Measurements from ENCODE around the gene CYB561D2. TPM values are rescaled to one million over a fixed set of nuclear protein-coding genes. Genes with fewer than 3 reads are reported as not detected.

CYB561D2 gene
- total and polyA plus RNA-seq, 2 of the 13 experiments (the other 11 are each of a cell fraction or from before 2014, with no cell fraction given), result 11.1 to 17.2 TPM

DNA sequence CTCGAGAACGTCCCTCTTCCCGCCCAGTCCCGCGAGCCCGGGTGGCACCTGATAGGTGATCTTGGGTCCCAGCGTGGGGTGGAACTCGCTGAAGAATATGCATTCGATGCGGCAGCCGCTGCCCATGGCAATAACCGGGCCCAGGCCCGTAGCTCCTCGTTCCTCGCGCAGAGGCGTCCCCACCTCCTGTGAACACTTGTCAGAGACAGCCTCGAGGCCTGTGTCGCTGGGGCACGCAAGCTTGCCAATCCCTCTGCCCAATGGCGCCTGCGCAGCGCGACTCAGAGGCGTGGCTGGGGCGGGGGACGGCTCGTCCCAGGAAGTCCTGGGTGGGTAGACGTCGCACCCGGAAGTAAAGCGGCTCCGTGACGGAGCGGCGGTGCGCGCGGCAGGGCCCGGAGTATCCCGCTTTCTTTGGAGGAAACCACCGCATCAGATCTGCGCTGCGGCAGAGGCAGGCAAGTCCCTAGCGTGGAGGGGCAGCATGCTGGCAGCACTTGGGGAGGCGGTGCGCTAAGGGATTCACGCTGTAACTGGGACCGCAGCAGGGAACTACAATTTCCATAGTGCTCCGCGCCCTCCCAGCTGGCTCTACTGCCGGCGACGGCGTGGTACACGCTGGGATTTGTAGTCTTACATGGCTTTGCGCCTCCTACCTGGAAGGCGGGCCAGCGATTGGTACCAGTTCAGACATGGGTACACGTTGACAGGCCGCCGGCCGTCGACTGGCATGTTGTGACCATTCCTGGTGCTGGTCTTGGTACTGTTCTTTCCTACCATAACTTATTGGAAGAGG is at the start of gene CYB561D2, which contains the start of gene NPRL2 (continued):
- TF ChIP-seq, protein P1, sequence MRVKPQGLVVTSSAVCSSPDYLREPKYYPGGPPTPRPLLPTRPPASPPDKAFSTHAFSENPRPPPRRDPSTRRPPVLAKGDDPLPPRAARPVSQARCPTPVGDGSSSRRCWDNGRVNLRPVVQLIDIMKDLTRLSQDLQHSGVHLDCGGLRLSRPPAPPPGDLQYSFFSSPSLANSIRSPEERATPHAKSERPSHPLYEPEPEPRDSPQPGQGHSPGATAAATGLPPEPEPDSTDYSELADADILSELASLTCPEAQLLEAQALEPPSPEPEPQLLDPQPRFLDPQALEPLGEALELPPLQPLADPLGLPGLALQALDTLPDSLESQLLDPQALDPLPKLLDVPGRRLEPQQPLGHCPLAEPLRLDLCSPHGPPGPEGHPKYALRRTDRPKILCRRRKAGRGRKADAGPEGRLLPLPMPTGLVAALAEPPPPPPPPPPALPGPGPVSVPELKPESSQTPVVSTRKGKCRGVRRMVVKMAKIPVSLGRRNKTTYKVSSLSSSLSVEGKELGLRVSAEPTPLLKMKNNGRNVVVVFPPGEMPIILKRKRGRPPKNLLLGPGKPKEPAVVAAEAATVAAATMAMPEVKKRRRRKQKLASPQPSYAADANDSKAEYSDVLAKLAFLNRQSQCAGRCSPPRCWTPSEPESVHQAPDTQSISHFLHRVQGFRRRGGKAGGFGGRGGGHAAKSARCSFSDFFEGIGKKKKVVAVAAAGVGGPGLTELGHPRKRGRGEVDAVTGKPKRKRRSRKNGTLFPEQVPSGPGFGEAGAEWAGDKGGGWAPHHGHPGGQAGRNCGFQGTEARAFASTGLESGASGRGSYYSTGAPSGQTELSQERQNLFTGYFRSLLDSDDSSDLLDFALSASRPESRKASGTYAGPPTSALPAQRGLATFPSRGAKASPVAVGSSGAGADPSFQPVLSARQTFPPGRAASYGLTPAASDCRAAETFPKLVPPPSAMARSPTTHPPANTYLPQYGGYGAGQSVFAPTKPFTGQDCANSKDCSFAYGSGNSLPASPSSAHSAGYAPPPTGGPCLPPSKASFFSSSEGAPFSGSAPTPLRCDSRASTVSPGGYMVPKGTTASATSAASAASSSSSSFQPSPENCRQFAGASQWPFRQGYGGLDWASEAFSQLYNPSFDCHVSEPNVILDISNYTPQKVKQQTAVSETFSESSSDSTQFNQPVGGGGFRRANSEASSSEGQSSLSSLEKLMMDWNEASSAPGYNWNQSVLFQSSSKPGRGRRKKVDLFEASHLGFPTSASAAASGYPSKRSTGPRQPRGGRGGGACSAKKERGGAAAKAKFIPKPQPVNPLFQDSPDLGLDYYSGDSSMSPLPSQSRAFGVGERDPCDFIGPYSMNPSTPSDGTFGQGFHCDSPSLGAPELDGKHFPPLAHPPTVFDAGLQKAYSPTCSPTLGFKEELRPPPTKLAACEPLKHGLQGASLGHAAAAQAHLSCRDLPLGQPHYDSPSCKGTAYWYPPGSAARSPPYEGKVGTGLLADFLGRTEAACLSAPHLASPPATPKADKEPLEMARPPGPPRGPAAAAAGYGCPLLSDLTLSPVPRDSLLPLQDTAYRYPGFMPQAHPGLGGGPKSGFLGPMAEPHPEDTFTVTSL (CRISPR knock-in tag; IDR thresholded peaks at IDR 0.05; ENCODE audit: borderline replicate concordance), result no peak
- TF ChIP-seq FOXA3 (CRISPR knock-in tag; IDR thresholded peaks at IDR 0.05) (no peak; the same call in 1 of the 2 replicates), GATA4 (IDR thresholded peaks at IDR 0.05; ENCODE audit: borderline replicate concordance, low read depth) (peak; percentile 47; the same call in 1 of the 2 replicates), ZNF274 (CRISPR knock-in tag; IDR thresholded peaks at IDR 0.05) (peak; percentile 97), TBX2 (CRISPR knock-in tag; IDR thresholded peaks at IDR 0.05; ENCODE audit: borderline replicate concordance) (peak; percentile 93), REPIN1 (CRISPR knock-in tag; IDR thresholded peaks at IDR 0.05; ENCODE audit: borderline replicate concordance, low read depth) (peak; percentile 89), ZNF605 (CRISPR knock-in tag; IDR thresholded peaks at IDR 0.05) (peak; percentile 90), ZNF296 (CRISPR knock-in tag; conservative IDR thresholded peaks at IDR 0.05) (peak; percentile 81; the same call in 1 of the 2 replicates), PPARG (CRISPR knock-in tag; conservative IDR thresholded peaks at IDR 0.05) (peak; percentile 74), HNRNPK (IDR thresholded peaks at IDR 0.05; ENCODE audit: low read depth, low read length, poor library complexity, severe bottlenecking) (no peak), XRCC5 (optimal IDR thresholded peaks at IDR 0.05; ENCODE audit: low read length) (peak; percentile 85), HNRNPLL (IDR thresholded peaks at IDR 0.05; ENCODE audit: low read depth, low read length, poor library complexity, severe bottlenecking) (peak; percentile 58)
- TF ChIP-seq, protein P2, sequence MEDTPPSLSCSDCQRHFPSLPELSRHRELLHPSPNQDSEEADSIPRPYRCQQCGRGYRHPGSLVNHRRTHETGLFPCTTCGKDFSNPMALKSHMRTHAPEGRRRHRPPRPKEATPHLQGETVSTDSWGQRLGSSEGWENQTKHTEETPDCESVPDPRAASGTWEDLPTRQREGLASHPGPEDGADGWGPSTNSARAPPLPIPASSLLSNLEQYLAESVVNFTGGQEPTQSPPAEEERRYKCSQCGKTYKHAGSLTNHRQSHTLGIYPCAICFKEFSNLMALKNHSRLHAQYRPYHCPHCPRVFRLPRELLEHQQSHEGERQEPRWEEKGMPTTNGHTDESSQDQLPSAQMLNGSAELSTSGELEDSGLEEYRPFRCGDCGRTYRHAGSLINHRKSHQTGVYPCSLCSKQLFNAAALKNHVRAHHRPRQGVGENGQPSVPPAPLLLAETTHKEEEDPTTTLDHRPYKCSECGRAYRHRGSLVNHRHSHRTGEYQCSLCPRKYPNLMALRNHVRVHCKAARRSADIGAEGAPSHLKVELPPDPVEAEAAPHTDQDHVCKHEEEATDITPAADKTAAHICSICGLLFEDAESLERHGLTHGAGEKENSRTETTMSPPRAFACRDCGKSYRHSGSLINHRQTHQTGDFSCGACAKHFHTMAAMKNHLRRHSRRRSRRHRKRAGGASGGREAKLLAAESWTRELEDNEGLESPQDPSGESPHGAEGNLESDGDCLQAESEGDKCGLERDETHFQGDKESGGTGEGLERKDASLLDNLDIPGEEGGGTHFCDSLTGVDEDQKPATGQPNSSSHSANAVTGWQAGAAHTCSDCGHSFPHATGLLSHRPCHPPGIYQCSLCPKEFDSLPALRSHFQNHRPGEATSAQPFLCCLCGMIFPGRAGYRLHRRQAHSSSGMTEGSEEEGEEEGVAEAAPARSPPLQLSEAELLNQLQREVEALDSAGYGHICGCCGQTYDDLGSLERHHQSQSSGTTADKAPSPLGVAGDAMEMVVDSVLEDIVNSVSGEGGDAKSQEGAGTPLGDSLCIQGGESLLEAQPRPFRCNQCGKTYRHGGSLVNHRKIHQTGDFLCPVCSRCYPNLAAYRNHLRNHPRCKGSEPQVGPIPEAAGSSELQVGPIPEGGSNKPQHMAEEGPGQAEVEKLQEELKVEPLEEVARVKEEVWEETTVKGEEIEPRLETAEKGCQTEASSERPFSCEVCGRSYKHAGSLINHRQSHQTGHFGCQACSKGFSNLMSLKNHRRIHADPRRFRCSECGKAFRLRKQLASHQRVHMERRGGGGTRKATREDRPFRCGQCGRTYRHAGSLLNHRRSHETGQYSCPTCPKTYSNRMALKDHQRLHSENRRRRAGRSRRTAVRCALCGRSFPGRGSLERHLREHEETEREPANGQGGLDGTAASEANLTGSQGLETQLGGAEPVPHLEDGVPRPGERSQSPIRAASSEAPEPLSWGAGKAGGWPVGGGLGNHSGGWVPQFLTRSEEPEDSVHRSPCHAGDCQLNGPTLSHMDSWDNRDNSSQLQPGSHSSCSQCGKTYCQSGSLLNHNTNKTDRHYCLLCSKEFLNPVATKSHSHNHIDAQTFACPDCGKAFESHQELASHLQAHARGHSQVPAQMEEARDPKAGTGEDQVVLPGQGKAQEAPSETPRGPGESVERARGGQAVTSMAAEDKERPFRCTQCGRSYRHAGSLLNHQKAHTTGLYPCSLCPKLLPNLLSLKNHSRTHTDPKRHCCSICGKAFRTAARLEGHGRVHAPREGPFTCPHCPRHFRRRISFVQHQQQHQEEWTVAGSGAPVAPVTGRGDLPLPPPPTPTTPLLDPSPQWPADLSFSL (CRISPR knock-in tag; IDR thresholded peaks at IDR 0.05), result no peak
- TF ChIP-seq, protein P3, sequence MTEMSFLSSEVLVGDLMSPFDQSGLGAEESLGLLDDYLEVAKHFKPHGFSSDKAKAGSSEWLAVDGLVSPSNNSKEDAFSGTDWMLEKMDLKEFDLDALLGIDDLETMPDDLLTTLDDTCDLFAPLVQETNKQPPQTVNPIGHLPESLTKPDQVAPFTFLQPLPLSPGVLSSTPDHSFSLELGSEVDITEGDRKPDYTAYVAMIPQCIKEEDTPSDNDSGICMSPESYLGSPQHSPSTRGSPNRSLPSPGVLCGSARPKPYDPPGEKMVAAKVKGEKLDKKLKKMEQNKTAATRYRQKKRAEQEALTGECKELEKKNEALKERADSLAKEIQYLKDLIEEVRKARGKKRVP (CRISPR knock-in tag; IDR thresholded peaks at IDR 0.05), result peak in 1 of 2 experiments; percentile 73; a peak in 2 of 4 replicates
